Kidney epithelial cell (primary cell): ENCODE data around the gene ESD. TPM values are rescaled to one million over a fixed set of nuclear protein-coding genes. Genes with fewer than 3 reads are reported as not detected.
A peak's percentile ranks its signal among the peaks of the same experiment; 100 is the strongest.

Source experiments
- DNase-seq: peaks from one replicate; pipeline ENCODE4 v3.0.0-alpha.2; 2010; ENCODE audit warnings: low read depth
- H3K27me3 ChIP-seq: 2 replicates; pipeline ENCODE4 v1.6.0; 2011; ENCODE audit warnings: low read length; ENCODE audit not compliant: control insufficient read depth, insufficient read depth
- H3K36me3 ChIP-seq: 2 replicates; pipeline ENCODE4 v1.5.1; 2011; ENCODE audit warnings: low read length; ENCODE audit not compliant: control insufficient read depth, insufficient read depth
- H3K4me3 ChIP-seq: 2 replicates; pipeline ENCODE4 v1.5.1; 2011; ENCODE audit warnings: low read depth, mild to moderate bottlenecking, control low read depth, low read length
- CTCF ChIP-seq: IDR thresholded peaks from 2 replicates; pipeline ENCODE4 v1.5.1; 2011; ENCODE audit warnings: mild to moderate bottlenecking, moderate library complexity, low read length, control low read depth, inconsistent platforms; ENCODE audit not compliant: insufficient read depth, poor library complexity, severe bottlenecking
- total RNA-seq: library from RNA; depleted of rRNA; stranded (reverse); fragments of >200 nt; gene quantifications from 2 replicates; pipeline ENCODE4 v1.2.3, GENCODE V29; 2015

ESD gene
- total RNA-seq, 1 donor from 2014 or later: 128 TPM

DNA sequence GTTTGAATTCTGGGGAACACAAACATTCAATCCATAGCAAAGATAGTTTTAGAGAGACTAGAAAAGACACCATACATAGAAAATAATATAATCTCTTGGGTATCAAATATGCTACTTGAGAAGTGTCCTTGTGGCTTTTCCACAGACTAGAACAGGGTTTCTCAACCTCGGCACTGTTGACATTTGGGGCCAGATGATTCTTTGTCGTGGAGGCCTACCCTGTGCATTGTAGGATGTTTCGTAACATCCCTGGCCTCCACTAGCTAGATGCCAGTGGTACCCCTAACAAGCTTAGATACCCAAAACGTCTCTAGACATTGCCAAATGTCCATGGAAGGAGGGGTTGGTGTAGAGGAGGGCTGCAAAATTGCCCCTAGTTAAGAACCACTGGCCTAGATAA lies 2.2 kb upstream of the ESD start:
- no peak overlapping the region for H3K4me3 ChIP-seq
- no peak for TF ChIP-seq CTCF
- no peaks in the 10 kb centered on the region for H3K36me3 ChIP-seq
- DNase-seq: no peak
- H3K27me3 ChIP-seq: no peaks in the 10 kb centered on the region

- peak overlapping the region; percentile 68 for H3K4me3 ChIP-seq
- no peaks in the 10 kb centered on the region for H3K36me3 ChIP-seq
- no peak for TF ChIP-seq CTCF
- H3K27me3 ChIP-seq: no peaks in the 10 kb centered on the region
- peak; percentile 14 for DNase-seq
These were observed 708 bp upstream of the ESD start for GRCh38 chr13:46797501-46798237.

DNA sequence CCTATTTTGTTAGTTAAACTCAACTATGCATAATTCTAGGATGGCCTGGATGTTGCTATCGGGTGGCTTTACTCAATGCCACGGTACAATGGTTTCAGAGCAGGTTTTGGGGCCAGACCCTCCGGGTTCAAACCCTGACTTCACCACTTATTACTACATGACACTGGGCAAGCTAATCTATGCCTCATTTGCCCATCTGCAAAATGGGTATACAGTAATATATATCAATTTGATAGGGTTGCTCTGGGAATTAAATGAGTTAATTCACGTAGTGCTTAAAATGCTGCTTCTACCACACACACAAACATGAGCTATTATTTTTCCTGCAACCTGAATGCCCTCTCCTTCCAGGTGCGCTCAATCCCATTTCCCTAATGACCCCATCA lies 839 bp downstream of the ESD start:
- no peak for DNase-seq
- TF ChIP-seq CTCF: no peak
- H3K36me3 ChIP-seq: no peaks in the 10 kb centered on the region
- H3K27me3 ChIP-seq: no peaks in the 10 kb centered on the region
- H3K4me3 ChIP-seq: peak overlapping the region; percentile 68

- Histone ChIP-seq H3K36me3 (no peaks in the 10 kb centered on the region), H3K4me3 (no peak overlapping the region), H3K27me3 (no peaks in the 10 kb centered on the region)
- no peak for TF ChIP-seq CTCF
- no peak for DNase-seq
These were observed 1.6 kb downstream of the ESD start for GRCh38 chr13:46795321-46795720.

- no peak for TF ChIP-seq CTCF
- no peak overlapping the region for H3K4me3 ChIP-seq
- no peaks in the 10 kb centered on the region for H3K27me3 ChIP-seq
- no peak for DNase-seq
- peaks cover 1% of the 10 kb centered on the region for H3K36me3 ChIP-seq
These were observed 13.5 kb downstream of the ESD start for GRCh38 chr13:46783504-46783903.

DNA sequence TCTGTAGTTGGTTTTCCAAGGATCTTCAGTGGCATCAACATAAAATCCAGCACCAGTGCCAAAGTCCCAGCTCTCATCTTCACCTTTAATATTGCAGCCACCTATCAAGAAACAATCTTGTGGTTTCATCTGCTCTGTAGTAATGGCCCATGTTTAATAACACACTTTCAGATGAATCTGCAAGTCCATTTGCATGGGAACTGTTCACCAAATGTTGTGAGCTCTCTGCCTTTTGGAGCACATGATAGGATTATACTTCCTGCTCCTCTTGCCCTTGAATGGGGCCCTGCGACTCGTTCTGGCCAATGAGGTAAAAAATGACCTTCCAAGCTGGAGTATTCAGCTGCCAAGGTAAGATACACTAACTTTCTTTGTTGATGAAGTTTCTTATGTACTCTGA lies 14.3 kb downstream of the ESD start:
- H3K4me3 ChIP-seq: no peak overlapping the region
- TF ChIP-seq CTCF: no peak
- no peaks in the 10 kb centered on the region for H3K27me3 ChIP-seq
- no peak for DNase-seq
- peaks cover 1% of the 10 kb centered on the region for H3K36me3 ChIP-seq
